ENCODE data around the gene CLDN3. TPM values are rescaled to one million over a fixed set of nuclear protein-coding genes. Genes with fewer than 3 reads are reported as not detected.

Gene CLDN3
- polyA plus RNA-seq, 2 of the 4 experiments (the other 2 are of a cell fraction), result 1.7 to 2.0 TPM

DNA sequence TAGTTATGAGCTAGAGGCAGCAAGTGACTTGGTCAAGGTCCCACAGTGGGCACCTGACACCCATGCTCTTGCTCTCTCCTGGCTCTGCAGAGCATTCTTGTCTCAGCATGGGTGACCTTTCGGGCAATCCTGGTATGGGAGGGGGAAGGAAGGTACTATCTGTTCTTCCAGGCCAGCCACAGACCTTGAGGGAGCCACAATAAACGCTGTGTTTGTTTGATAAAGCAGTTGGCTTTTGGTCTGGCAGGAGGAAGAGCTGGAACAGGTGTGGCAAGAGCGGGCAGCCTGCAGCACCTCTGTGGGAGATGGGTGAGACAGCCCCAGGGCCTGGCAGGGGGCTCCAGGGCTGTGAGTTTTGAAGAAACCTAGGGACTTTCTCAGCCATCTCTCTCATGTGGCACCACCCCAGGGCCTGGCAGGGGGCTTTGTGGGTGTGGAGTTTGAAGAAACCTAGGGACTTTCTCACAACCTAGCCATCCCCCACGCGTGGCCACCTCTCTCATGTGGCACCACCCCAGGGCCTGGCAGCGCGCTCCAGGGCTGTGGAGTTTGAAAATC is 11.4 kb downstream of the CLDN3 start (continued):
- TF ChIP-seq ZC3H11A (IDR thresholded peaks at IDR 0.05), result no peak
- TF ChIP-seq CHD2 (IDR thresholded peaks at IDR 0.05; ENCODE audit: low read length, partially characterized antibody), result no peak
- TF ChIP-seq HEYL (CRISPR knock-in tag; IDR thresholded peaks at IDR 0.05), result no peak
- no peak for TF ChIP-seq KDM1A (IDR thresholded peaks at IDR 0.05; ENCODE audit: low read depth)
- TF ChIP-seq, protein P1, sequence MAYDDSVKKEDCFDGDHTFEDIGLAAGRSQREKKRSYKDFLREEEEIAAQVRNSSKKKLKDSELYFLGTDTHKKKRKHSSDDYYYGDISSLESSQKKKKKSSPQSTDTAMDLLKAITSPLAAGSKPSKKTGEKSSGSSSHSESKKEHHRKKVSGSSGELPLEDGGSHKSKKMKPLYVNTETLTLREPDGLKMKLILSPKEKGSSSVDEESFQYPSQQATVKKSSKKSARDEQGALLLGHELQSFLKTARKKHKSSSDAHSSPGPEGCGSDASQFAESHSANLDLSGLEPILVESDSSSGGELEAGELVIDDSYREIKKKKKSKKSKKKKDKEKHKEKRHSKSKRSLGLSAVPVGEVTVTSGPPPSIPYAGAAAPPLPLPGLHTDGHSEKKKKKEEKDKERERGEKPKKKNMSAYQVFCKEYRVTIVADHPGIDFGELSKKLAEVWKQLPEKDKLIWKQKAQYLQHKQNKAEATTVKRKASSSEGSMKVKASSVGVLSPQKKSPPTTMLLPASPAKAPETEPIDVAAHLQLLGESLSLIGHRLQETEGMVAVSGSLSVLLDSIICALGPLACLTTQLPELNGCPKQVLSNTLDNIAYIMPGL (CRISPR knock-in tag; IDR thresholded peaks at IDR 0.05; ENCODE audit: borderline replicate concordance), result no peak
- TF ChIP-seq PBX3 (IDR thresholded peaks at IDR 0.05), result no peak

- POLR2A ChIA-PET, result no interaction called here
- no peak for ATAC-seq
- 77% methylated on average over 16 of the region's 16 CpGs for WGBS (ENCODE audit: missing lambda C conversion rate)
- Histone ChIP-seq H3K4me1 (no peaks in the 10 kb centered on the region), H3K27ac (no peak overlapping the region), H3K4me2 (no peak overlapping the region), H3K9me3 (no peaks in the 10 kb centered on the region), H3K4me3 (no peak overlapping the region)
- CTCF ChIA-PET, result interaction anchor here (0.7 to 1.4 kb wide), 2 partner anchors 9 to 105 kb away, joined by 3 to 4 read pairs; no protein-coding TSS in a partner anchor
- TF ChIP-seq RFX5 (IDR thresholded peaks at IDR 0.05) (no peak), HEYL (CRISPR knock-in tag; IDR thresholded peaks at IDR 0.05) (no peak), RAD21 (conservative IDR thresholded peaks at IDR 0.05 in 1 of 2, IDR thresholded peaks at IDR 0.05 in 1 of 2) (no peak), PBX3 (IDR thresholded peaks at IDR 0.05) (no peak), ZFP36 (IDR thresholded peaks at IDR 0.05; ENCODE audit: borderline replicate concordance, partially characterized antibody) (no peak), NPAS2 (CRISPR knock-in tag; IDR thresholded peaks at IDR 0.05; ENCODE audit: borderline replicate concordance) (no peak), HOXB5 (CRISPR knock-in tag; IDR thresholded peaks at IDR 0.05) (no peak), BCL3 (IDR thresholded peaks at IDR 0.05) (no peak), CBX8 (IDR thresholded peaks at IDR 0.05) (no peak), MAZ (IDR thresholded peaks at IDR 0.05; ENCODE audit: borderline replicate concordance, low read depth, low read length) (no peak), MAFK (IDR thresholded peaks at IDR 0.05; ENCODE audit: partially characterized antibody) (no peak), CHD4 (IDR thresholded peaks at IDR 0.05; ENCODE audit: borderline replicate concordance) (no peak), SREBF2 (IDR thresholded peaks at IDR 0.05) (no peak), ZNF302 (CRISPR knock-in tag; IDR thresholded peaks at IDR 0.05) (no peak), CTCF (IDR thresholded peaks at IDR 0.05) (no peak)
- TF ChIP-seq, protein P2, sequence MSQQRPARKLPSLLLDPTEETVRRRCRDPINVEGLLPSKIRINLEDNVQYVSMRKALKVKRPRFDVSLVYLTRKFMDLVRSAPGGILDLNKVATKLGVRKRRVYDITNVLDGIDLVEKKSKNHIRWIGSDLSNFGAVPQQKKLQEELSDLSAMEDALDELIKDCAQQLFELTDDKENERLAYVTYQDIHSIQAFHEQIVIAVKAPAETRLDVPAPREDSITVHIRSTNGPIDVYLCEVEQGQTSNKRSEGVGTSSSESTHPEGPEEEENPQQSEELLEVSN (IDR thresholded peaks at IDR 0.05; ENCODE audit: borderline replicate concordance, low read depth), result no peak
- no peak for DNase-seq (ENCODE audit: low read depth in 1 of 2, low spot score in 1 of 2)
- no peak for FAIRE-seq
These were observed 19.9 kb downstream of the CLDN3 start for GRCh38 chr7:73749931-73750776.
